Caco-2 (cell line): ENCODE data around the gene ERICH4. TPM values are rescaled to one million over a fixed set of nuclear protein-coding genes. Genes with fewer than 3 reads are reported as not detected.
A peak's percentile ranks its signal among the peaks of the same experiment; 100 is the strongest.

Experiments used
- BruUV-seq: library from RNA; stranded (reverse); fragments of 400-500 nt; replicated peaks from 2 replicates; lab custom pipeline; 2021; lab: Mats Ljungman, UMichigan
- CTCF ChIA-PET: fragments of 300-600 bp; sonication (Branson Sonifier 250); formaldehyde crosslinking; loops from one replicate; lab custom pipeline; 2022; ENCODE audit warnings: antibody characterized with exemption; lab: Charles Lee
- POLR2A ChIA-PET: fragments of 300-600 bp; sonication (Branson Sonifier 250); formaldehyde crosslinking; loops from one replicate; lab custom pipeline; 2022; ENCODE audit warnings: antibody characterized with exemption; lab: Charles Lee
- DNase-seq, 2 experiments: peaks; one replicate each; pipeline versions ENCODE4 v3.0.0 to v3.0.0-alpha.2; 2020 to 2022
- H3K27me3 ChIP-seq: replicated peaks from 2 replicates; pipeline ENCODE4 v1.6.0; 2011; ENCODE audit warnings: low read length; ENCODE audit not compliant: control insufficient read depth, insufficient read depth
- H3K36me3 ChIP-seq: 2 replicates; pipeline ENCODE4 v1.5.1; 2011; ENCODE audit warnings: low read length; ENCODE audit not compliant: control insufficient read depth, insufficient read depth
- H3K4me1 ChIP-seq: fragments of 250-450 bp; sonication (Bioruptor Pico); 2 replicates; pipeline ENCODE4 v1.5.1; 2020; ENCODE audit warnings: mild to moderate bottlenecking
- H3K4me3 ChIP-seq: 2 replicates; pipeline ENCODE4 v1.5.1; 2011; ENCODE audit warnings: low read depth, mild to moderate bottlenecking, control low read depth, low read length
- H3K9me3 ChIP-seq: fragments of 250-450 bp; sonication (Bioruptor Pico); 2 replicates; pipeline ENCODE4 v1.5.1; 2020; ENCODE audit warnings: mild to moderate bottlenecking, moderate library complexity
- H3K27ac Mint-ChIP-seq: one replicate; pipeline ENCODE4 v1.8.0; 2022; ENCODE audit warnings: mixed read lengths; ENCODE audit not compliant: unreplicated experiment
- H3K27me3 Mint-ChIP-seq: one replicate; pipeline ENCODE4 v1.8.0; 2022; ENCODE audit warnings: mixed read lengths; ENCODE audit not compliant: insufficient read depth, unreplicated experiment
- H3K36me3 Mint-ChIP-seq: one replicate; pipeline ENCODE4 v1.8.0; 2022; ENCODE audit warnings: mild to moderate bottlenecking, mixed read lengths; ENCODE audit not compliant: insufficient read depth, unreplicated experiment
- H3K4me1 Mint-ChIP-seq: one replicate; pipeline ENCODE4 v1.8.0; 2022; ENCODE audit warnings: low read depth, mixed read lengths; ENCODE audit not compliant: unreplicated experiment
- H3K4me3 Mint-ChIP-seq: one replicate; pipeline ENCODE4 v1.8.0; 2022; ENCODE audit warnings: mild to moderate bottlenecking, moderate library complexity, mixed read lengths; ENCODE audit not compliant: unreplicated experiment
- H3K9me3 Mint-ChIP-seq: one replicate; pipeline ENCODE4 v1.8.0; 2022; ENCODE audit warnings: mixed read lengths; ENCODE audit not compliant: unreplicated experiment
- intact Hi-C: fragments of 100-400 bp; cut with micrococcal nuclease; formaldehyde crosslinking; loops from one replicate; pipeline ENCODE4 v1.10.0; 2022; ENCODE audit not compliant: unreplicated experiment
- total RNA-seq: library from RNA; stranded (reverse); gene quantifications from 2 replicates; pipeline ENCODE4 v1.2.3, GENCODE V29; 2022
- TF ChIP-seq, protein P1 (sequence below), 2 experiments: fragments of 200-600 bp in 1 of 2; IDR thresholded peaks; 1 replicate in 1 of 2; 2 replicates in 1 of 2; pipeline versions ENCODE4 v1.5.1 to v1.8.0; 2011 to 2022; ENCODE audit warnings: antibody characterized with exemption in 1 of 2, control low read depth in 1 of 2, inconsistent platforms in 1 of 2, low read depth in 1 of 2, low read length in 1 of 2, mild to moderate bottlenecking in 1 of 2, moderate library complexity in 1 of 2; ENCODE audit not compliant: insufficient read depth in 1 of 2, severe bottlenecking in 1 of 2, unreplicated experiment in 1 of 2

ERICH4 gene
- total RNA-seq, 1 experiment from 2014 or later, result not detected

DNA sequence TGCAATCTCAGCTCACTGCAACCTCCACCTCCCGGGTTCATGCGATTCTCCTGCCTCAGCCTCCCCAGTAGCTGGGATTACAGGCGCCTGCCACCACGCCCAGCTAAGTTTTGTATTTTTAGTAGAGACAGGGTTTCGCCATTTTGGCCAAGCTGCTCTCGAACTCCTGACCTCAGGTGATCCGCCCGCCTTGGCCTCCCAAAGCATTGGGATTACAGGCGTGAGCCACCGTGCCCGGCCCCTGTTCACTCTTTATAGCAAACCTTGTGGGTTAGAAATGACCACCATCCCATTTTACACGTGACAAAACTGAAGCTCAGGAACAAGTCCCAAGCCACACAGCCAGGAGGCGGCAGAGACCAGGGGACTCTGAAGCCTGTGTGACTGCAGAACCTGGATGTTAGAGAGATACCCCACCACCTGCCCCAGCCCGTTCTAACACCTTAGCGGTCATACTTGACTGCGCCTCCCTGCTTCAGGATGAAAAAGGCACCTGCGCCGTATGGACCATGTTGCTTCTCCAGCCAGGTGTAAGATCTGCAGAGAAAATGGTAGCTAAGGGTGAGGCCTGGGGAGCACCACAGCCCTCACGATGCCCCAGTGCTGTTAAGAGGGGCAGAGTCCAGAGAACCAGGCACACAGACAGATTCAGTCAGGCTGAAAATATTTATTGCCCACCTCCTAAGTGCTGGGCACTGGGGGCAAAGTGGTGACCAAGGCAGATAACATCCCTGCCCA is 6.9 kb upstream of the ERICH4 start:
- Mint-ChIP-seq H3K4me1 (peaks cover 6% of the 10 kb centered on the region), H3K9me3 (no peaks in the 10 kb centered on the region), H3K27me3 (no peaks in the 10 kb centered on the region), H3K4me3 (no peak overlapping the region), H3K36me3 (peaks cover 21% of the 10 kb centered on the region), H3K27ac (no peak overlapping the region)
- CTCF ChIA-PET, result interaction anchor here (0.7 kb wide), 1 partner anchor 9 kb away, joined by 3 read pairs; the partner anchor contains the start of gene B3GNT8
- Histone ChIP-seq H3K27me3 (no peaks in the 10 kb centered on the region), H3K36me3 (peaks cover 1% of the 10 kb centered on the region), H3K9me3 (no peaks in the 10 kb centered on the region), H3K4me1 (no peaks in the 10 kb centered on the region), H3K4me3 (no peak overlapping the region)
- TF ChIP-seq, protein P1, sequence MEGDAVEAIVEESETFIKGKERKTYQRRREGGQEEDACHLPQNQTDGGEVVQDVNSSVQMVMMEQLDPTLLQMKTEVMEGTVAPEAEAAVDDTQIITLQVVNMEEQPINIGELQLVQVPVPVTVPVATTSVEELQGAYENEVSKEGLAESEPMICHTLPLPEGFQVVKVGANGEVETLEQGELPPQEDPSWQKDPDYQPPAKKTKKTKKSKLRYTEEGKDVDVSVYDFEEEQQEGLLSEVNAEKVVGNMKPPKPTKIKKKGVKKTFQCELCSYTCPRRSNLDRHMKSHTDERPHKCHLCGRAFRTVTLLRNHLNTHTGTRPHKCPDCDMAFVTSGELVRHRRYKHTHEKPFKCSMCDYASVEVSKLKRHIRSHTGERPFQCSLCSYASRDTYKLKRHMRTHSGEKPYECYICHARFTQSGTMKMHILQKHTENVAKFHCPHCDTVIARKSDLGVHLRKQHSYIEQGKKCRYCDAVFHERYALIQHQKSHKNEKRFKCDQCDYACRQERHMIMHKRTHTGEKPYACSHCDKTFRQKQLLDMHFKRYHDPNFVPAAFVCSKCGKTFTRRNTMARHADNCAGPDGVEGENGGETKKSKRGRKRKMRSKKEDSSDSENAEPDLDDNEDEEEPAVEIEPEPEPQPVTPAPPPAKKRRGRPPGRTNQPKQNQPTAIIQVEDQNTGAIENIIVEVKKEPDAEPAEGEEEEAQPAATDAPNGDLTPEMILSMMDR (IDR thresholded peaks at IDR 0.05; ENCODE audit: insufficient read depth in 1 of 2, low read depth in 1 of 2, low read length in 1 of 2, severe bottlenecking in 1 of 2, unreplicated experiment in 1 of 2), result no peak
- no peak for DNase-seq
- no TSS peak for BruUV-seq
- intact Hi-C loops, result no loop called here
- POLR2A ChIA-PET, result no interaction called here

DNA sequence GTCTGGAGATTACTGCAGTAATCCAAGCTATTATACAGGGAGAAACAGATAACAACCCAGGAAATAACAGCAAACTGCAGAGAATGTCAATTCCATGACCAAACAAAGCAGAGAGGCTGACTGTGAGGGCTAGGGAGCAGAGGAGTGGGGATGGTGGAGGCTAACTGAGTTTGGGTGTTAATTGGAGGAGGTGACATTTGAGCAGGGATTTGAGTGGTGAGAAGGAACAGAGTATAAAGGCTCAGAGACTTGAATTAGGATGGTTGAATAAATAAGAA is 6.3 kb upstream of the ERICH4 start:
- Histone ChIP-seq H3K9me3 (no peaks in the 10 kb centered on the region), H3K36me3 (peaks cover 1% of the 10 kb centered on the region), H3K4me3 (no peak overlapping the region), H3K27me3 (no peaks in the 10 kb centered on the region), H3K4me1 (no peaks in the 10 kb centered on the region)
- intact Hi-C loops, result no loop called here
- peaks cover 16% of the 10 kb centered on the region for H3K36me3 Mint-ChIP-seq
- DNase-seq, result no peak
- H3K27me3 Mint-ChIP-seq, result no peaks in the 10 kb centered on the region
- ChIA-PET POLR2A (no interaction called here), CTCF (interaction anchor here (1.1 kb wide), 1 partner anchor 16 kb away, joined by 6 read pairs; no protein-coding TSS in a partner anchor)
- H3K4me3 Mint-ChIP-seq, result no peak overlapping the region
- H3K27ac Mint-ChIP-seq, result no peak overlapping the region
- no TSS peak for BruUV-seq
- no peaks in the 10 kb centered on the region for H3K9me3 Mint-ChIP-seq
- peaks cover 6% of the 10 kb centered on the region for H3K4me1 Mint-ChIP-seq
- TF ChIP-seq, protein P1 (IDR thresholded peaks at IDR 0.05; ENCODE audit: insufficient read depth in 1 of 2, low read depth in 1 of 2, low read length in 1 of 2, severe bottlenecking in 1 of 2, unreplicated experiment in 1 of 2), result no peak

DNA sequence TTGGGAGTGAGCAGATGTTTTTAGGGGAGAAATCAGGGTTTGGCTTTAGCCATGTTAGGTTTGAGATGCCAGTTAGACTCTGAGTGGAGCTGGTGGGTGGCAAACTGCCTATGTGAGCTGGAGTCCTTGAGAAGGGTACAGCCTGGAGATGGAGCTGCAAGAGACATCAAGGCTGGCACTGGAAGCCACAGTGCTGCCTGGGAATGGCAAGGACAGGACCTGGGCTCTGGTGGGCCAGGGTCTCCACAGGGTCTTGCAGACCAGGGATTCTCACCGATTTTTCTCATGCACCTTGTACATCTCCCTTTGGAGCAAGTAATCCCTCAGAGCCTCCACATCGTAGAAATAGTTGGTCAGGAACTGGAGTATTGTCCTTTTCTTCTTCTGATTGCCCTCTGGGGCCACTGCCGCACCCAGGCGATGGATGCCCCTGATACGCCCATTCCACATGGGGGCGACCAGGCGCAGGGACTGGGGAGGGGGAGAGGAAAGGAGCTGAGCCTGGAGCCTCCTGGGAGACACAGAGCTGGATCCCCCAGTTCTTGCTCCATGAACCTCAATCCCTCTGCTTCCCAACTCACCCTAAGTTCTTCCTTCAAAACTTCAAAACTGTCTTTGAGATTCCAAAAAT is 4.9 kb upstream of the ERICH4 start:
- peak overlapping the region; percentile 59 for H3K4me3 Mint-ChIP-seq
- intact Hi-C loops, result loop anchor here (2.0 kb wide), 1 partner anchor 73 kb away; the partner anchor contains the start of gene B9D2
- peaks cover 1% of the 10 kb centered on the region for H3K36me3 ChIP-seq
- peaks cover 14% of the 10 kb centered on the region for H3K36me3 Mint-ChIP-seq
- H3K27me3 ChIP-seq, result no peaks in the 10 kb centered on the region
- peak in 1 of 2 experiments; percentile 22 for DNase-seq
- peaks cover 6% of the 10 kb centered on the region for H3K4me1 Mint-ChIP-seq
- H3K4me1 ChIP-seq, result no peaks in the 10 kb centered on the region
- BruUV-seq, result no TSS peak
- H3K9me3 Mint-ChIP-seq, result no peaks in the 10 kb centered on the region
- H3K4me3 ChIP-seq, result no peak overlapping the region
- TF ChIP-seq, protein P1 (IDR thresholded peaks at IDR 0.05; ENCODE audit: insufficient read depth in 1 of 2, low read depth in 1 of 2, low read length in 1 of 2, severe bottlenecking in 1 of 2, unreplicated experiment in 1 of 2), result no peak
- H3K9me3 ChIP-seq, result no peaks in the 10 kb centered on the region
- H3K27me3 Mint-ChIP-seq, result no peaks in the 10 kb centered on the region
- H3K27ac Mint-ChIP-seq, result no peak overlapping the region
- ChIA-PET CTCF (no interaction called here), POLR2A (interaction anchor here (0.5 kb wide), 1 partner anchor 76 kb away, joined by 4 read pairs; no protein-coding TSS in a partner anchor)
